ENCODE results near the gene AKAP17A. TPM values are rescaled to one million over a fixed set of nuclear protein-coding genes. Genes with fewer than 3 reads are reported as not detected.

AKAP17A gene
- total RNA-seq, 5 donors from 2014 or later (not counting 1 experiment from before 2014, with no cell fraction given): 120 to 162 (median 155) TPM

DNA sequence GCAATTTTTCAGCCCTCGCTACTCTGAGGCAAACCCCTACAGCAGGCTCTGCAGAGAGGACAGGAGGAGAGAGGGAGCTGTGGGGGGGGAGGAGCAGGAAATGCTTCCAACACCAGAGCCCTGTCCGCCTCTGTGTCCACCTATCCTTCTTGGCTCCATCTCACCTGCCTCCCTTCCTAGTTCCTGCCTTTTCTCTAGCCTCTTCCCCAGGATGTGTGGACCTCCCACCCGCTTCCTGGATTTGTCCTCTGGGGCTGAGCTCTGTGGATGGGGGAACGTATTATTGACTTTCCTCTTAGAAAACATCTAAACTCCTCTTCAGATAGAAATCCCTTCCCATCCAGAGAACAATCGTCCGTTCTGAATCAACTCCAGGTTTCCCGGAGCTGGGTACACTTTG, 37.8 kb downstream of the AKAP17A start:
- DNase-seq (no peak), ATAC-seq (replicated peaks in 1 of 4) (no peak)
- Mint-ChIP-seq H3K9me3 (no peaks in the 10 kb centered on the region), H3K27ac (no peak overlapping the region), H3K4me1 (no peaks in the 10 kb centered on the region), H3K36me3 (no peaks in the 10 kb centered on the region), H3K27me3 (no peaks in the 10 kb centered on the region), H3K4me3 (no peak overlapping the region)
- POLR2A ChIA-PET: no interaction called here
- H3K4me3 ChIP-seq (ENCODE audit: control insufficient read depth in 1 of 2, extremely low read depth in 1 of 2, low read length in 1 of 2): no peak overlapping the region
- H3K4me1 ChIP-seq (ENCODE audit: control insufficient read depth in 1 of 2, extremely low read depth in 1 of 2, insufficient read depth in 2 of 2, low read length in 2 of 2): no peaks in the 10 kb centered on the region
- no peaks in the 10 kb centered on the region for H3K36me3 ChIP-seq (ENCODE audit: control insufficient read depth in 2 of 2, extremely low read depth in 1 of 2, insufficient read depth in 1 of 2, low read length in 1 of 2)
- H3K27me3 ChIP-seq (replicated peaks in 1 of 2; ENCODE audit: control insufficient read depth in 2 of 2, extremely low read depth in 1 of 2, insufficient read depth in 2 of 2, low read length in 1 of 2): no peaks in the 10 kb centered on the region
- CTCF ChIA-PET: no interaction called here
- no peak overlapping the region for H3K27ac ChIP-seq (ENCODE audit: low read length)
- WGBS (ENCODE audit: insufficient coverage): 100% methylated on average over 3 of the region's 7 CpGs
- H3K9me3 ChIP-seq: no peaks in the 10 kb centered on the region

DNA sequence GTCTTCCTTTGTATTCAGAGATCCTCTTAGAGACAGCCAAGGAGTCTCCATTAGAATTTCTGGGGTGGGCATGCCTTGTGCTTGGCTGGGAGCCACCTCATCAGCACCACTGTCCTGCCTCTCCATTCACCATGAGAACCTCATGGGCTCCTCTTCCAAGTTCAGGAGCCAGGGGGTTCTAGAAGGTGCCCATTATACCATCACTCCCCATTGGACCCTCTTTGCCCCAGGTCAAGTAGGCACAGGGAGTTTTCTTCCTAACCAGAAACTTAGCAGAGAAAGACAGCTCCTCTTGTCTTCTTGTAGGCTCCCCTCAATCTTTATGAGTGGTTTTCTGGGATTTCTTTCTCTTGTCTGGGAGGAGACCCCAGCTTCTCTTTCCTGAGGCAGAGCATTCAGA, 54.6 kb downstream of the AKAP17A start:
- no peak overlapping the region for H3K27ac Mint-ChIP-seq
- no peaks in the 10 kb centered on the region for H3K36me3 Mint-ChIP-seq
- peaks cover 0 to 3% (median 2%) of the 10 kb centered on the region in 3 donors for H3K4me1 Mint-ChIP-seq
- Histone ChIP-seq H3K4me3 (ENCODE audit: control insufficient read depth in 1 of 2, extremely low read depth in 1 of 2, low read length in 1 of 2) (no peak overlapping the region), H3K27me3 (replicated peaks in 1 of 2; ENCODE audit: control insufficient read depth in 2 of 2, extremely low read depth in 1 of 2, insufficient read depth in 2 of 2, low read length in 1 of 2) (peaks cover 0 to 13% of the 10 kb centered on the region in 2 experiments), H3K36me3 (ENCODE audit: control insufficient read depth in 2 of 2, extremely low read depth in 1 of 2, insufficient read depth in 1 of 2, low read length in 1 of 2) (no peaks in the 10 kb centered on the region), H3K4me1 (ENCODE audit: control insufficient read depth in 1 of 2, extremely low read depth in 1 of 2, insufficient read depth in 2 of 2, low read length in 2 of 2) (peaks cover 0 to 5% of the 10 kb centered on the region in 2 experiments), H3K9me3 (no peaks in the 10 kb centered on the region), H3K27ac (ENCODE audit: low read length) (no peak overlapping the region)
- ATAC-seq (replicated peaks in 1 of 4) (no peak), DNase-seq (no peak)
- H3K9me3 Mint-ChIP-seq: peaks cover 0 to 4% (median 0%) of the 10 kb centered on the region in 3 donors
- no peak overlapping the region for H3K4me3 Mint-ChIP-seq
- POLR2A ChIA-PET: no interaction called here
- CTCF ChIA-PET: no interaction called here
- peaks cover 6 to 13% of the 10 kb centered on the region in 2 donors for H3K27me3 Mint-ChIP-seq

DNA sequence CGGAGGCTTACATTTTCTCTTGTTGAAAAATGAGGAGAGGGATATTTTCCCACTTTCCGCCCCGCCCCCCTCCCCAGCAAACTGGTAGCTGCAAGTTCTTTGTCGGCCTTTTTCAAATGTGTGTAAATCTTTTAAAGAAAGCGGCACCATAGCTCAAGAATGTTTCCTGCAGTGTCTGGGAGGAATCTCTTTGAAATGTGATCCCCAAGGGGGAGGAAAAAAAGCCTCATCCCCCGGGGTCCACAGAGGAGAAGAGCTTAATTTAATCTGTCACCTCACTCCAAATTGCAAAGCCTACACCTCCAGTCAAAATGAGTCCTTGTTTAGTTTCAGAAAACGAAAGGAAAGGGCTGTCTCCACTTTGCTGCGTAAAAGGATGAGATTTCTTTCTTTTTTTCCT, 58.2 kb downstream of the AKAP17A start:
- ChIA-PET CTCF (no interaction called here), POLR2A (no interaction called here)
- no peaks in the 10 kb centered on the region for H3K9me3 ChIP-seq
- WGBS (ENCODE audit: insufficient coverage): 60% methylated on average over 3 of the region's 8 CpGs
- DNase-seq (no peak), ATAC-seq (replicated peaks in 1 of 4) (no peak)
- no peak overlapping the region for H3K27ac Mint-ChIP-seq
- no peak overlapping the region for H3K4me3 Mint-ChIP-seq
- H3K36me3 Mint-ChIP-seq: no peaks in the 10 kb centered on the region
- no peak overlapping the region for H3K27ac ChIP-seq (ENCODE audit: low read length)
- no peaks in the 10 kb centered on the region for H3K36me3 ChIP-seq (ENCODE audit: control insufficient read depth in 2 of 2, extremely low read depth in 1 of 2, insufficient read depth in 1 of 2, low read length in 1 of 2)
- peaks cover 0 to 5% of the 10 kb centered on the region in 2 experiments for H3K4me1 ChIP-seq (ENCODE audit: control insufficient read depth in 1 of 2, extremely low read depth in 1 of 2, insufficient read depth in 2 of 2, low read length in 2 of 2)
- H3K27me3 Mint-ChIP-seq: peaks cover 0 to 9% of the 10 kb centered on the region in 2 donors
- H3K4me1 Mint-ChIP-seq: peaks cover 5 to 6% (median 5%) of the 10 kb centered on the region in 3 donors
- peaks cover 0 to 13% of the 10 kb centered on the region in 2 experiments for H3K27me3 ChIP-seq (replicated peaks in 1 of 2; ENCODE audit: control insufficient read depth in 2 of 2, extremely low read depth in 1 of 2, insufficient read depth in 2 of 2, low read length in 1 of 2)
- peaks cover 0 to 4% (median 0%) of the 10 kb centered on the region in 3 donors for H3K9me3 Mint-ChIP-seq
- no peak overlapping the region for H3K4me3 ChIP-seq (ENCODE audit: control insufficient read depth in 1 of 2, extremely low read depth in 1 of 2, low read length in 1 of 2)

Other genes starting within 250 kb of the AKAP17A start
- gene SLC25A6, start 199.5 kb upstream of the AKAP17A start, total RNA-seq: 100 to 1,000 TPM; 293 to 355 (median 334) TPM
- gene ASMTL, start 138.7 kb upstream of the AKAP17A start, total RNA-seq: 10 to 100 TPM; 44.9 to 48.8 (median 45.4) TPM
- gene P2RY8, start 54.4 kb upstream of the AKAP17A start, total RNA-seq: 100 to 1,000 TPM; 114 to 219 (median 182) TPM
- gene ASMT, start 23.5 kb downstream of the AKAP17A start, total RNA-seq: under 1 TPM in 1 of 5 donors, not detected in 4; 0.98 TPM